Omental fat pad (tissue), 4 donors: ENCODE results near the gene DHX32. TPM values are rescaled to one million over a fixed set of nuclear protein-coding genes. Genes with fewer than 3 reads are reported as not detected.
"Not testable (repeated sequence)": the region's sequence is repeated elsewhere in the genome, so short reads cannot be mapped to it uniquely, and the experiment has no call there.

Experiments used
- ATAC-seq: fragments of 150-250 bp; one replicate; pipeline ENCODE4 v1.9.1; 2016; ENCODE audit warnings: mild to moderate bottlenecking, moderate library complexity; ENCODE audit not compliant: low FRiP score
- DNase-seq: peaks from one replicate; pipeline ENCODE4 v3.0.0-alpha.2; 2019; ENCODE audit warnings: low spot score
- CTCF ChIP-seq, 3 donors: fragments of 450-650 bp; IDR thresholded peaks; one replicate each; pipeline ENCODE4 v1.5.1; 2016 to 2017; ENCODE audit warnings: antibody characterized with exemption in 3 of 3, mild to moderate bottlenecking in 3 of 3, moderate library complexity in 2 of 3
- total RNA-seq, 4 donors: library from RNA; depleted of rRNA; stranded (reverse); fragments of >200 nt; gene quantifications; one replicate each; pipeline ENCODE4 v1.1.0, GENCODE V29; 2016

Gene DHX32
- total RNA-seq, result 10 to 100 TPM; 16.7 to 27.4 (median 21.4) TPM

DNA sequence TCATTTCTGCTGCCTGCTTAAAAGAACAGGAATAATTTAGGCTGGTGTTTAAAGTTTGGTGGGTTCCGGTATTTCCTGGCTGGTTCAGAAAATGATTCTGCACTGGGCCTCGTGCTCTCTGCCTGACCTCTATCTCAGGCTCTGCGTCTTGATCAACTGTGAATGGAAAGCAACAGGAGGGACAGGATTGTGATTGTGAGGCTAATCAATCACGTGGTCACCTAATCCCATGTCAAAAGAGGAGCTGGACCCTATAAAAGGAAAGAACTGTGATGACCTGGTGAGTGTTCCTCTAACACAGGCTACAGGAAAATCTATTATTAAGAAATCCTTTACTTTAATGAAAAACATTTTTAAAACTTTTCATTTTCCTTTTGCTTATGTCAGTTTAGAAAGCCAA lies at the start of gene DHX32:
Gene DHX32, minus strand, starts transcription at position 101 of the 400 bp plus-strand sequence. CDS start 468 bp downstream, outside the sequence.
- DNase-seq (no peak), ATAC-seq (no peak)
- no peak for TF ChIP-seq CTCF (IDR thresholded peaks at IDR 0.05)

DNA sequence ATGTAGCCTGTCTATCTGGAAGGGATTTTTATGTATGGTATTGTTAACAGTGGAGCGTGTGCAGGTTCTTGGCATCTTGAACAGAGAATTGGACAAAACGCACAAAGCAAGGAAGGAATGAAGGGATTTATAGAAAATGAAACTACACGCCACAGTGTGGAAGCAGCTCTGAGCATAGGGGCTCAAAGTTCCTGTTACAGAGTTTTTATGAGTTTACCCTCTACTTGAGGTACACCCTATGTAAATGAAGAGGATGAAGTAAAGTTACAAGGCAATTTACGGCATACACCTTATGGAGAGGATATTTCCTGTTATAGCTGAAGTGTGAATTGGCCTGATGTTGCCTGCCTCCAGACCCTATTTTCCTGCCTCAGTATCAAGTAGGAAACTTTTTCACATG lies 48.5 kb upstream of the DHX32 start:
- no peak for TF ChIP-seq CTCF (IDR thresholded peaks at IDR 0.05)
- ATAC-seq, result no peak
- no peak for DNase-seq

DNA sequence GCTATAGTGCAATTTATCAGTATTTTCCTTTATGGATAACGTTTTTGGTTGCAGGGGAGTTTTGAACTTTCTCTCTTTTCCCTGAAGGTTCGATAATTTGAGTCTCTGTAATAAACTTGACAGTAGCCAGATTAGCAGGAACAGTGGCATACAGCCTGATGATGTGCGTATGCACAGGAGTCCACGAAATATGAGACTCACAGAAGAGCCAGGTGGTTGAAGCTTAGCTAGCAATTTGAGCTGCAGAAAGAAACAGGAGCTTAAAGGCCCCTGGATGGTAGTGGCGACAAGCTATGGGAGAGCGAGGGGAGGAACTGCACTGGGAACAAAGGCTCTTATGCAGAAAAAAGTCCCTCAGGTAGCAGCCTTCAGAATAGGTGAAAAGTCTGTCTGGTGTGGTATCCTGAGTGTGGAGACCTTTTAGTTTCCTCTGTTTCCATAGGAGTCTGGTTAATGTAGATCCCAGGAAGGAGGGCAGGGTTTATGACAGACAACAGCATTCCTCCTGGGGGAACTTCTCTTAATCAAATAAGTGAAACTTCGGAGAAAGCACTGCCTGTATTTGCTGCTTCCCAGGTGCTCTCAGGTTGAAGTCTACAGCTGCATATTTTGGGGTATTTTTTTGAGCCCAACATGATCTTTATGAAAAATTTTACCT lies 48.0 kb upstream of the DHX32 start:
- DNase-seq, result no peak
- no peak for ATAC-seq
- no peak for TF ChIP-seq CTCF (IDR thresholded peaks at IDR 0.05)

DNA sequence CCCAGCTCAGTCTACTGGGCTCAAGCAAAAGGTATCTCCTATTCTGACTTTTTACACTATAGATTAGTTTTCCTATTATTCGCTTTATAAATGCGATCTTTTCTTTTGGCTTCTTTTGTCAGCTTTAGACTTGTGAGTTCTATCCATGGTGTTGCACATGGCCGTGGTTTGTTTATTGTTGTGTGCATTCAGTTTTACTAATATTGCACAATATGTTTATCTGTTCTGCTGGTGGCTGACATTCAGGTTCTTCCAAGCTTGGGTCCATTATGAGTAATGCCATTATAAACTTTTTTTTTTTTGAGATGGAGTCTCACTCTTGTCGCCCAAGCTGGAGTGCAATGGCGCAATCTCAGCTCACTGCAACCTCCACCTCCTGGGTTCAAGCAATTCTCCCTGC lies 46.2 kb upstream of the DHX32 start:
- not testable (repeated sequence) for DNase-seq, ATAC-seq

DNA sequence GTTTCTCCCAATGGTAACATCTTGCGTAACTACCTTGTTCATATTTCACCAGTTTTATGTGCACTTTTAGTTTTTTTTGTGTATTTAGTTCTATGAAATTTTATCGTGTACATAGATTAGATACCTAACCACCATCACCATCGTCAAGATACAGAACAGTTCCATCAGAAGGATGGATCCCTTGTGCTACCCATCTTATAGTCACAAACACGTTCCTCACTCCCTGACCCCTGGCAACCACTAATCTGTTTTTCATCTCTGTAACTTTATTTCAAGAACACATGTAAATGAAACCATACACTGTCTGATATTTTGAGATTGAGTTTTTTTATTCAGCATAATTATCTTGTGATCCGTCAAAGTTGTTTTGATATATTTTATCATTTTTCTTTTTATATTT lies 45.2 kb upstream of the DHX32 start:
- no peak for TF ChIP-seq CTCF (IDR thresholded peaks at IDR 0.05)
- peak; percentile 41 for ATAC-seq
- no peak for DNase-seq

DNA sequence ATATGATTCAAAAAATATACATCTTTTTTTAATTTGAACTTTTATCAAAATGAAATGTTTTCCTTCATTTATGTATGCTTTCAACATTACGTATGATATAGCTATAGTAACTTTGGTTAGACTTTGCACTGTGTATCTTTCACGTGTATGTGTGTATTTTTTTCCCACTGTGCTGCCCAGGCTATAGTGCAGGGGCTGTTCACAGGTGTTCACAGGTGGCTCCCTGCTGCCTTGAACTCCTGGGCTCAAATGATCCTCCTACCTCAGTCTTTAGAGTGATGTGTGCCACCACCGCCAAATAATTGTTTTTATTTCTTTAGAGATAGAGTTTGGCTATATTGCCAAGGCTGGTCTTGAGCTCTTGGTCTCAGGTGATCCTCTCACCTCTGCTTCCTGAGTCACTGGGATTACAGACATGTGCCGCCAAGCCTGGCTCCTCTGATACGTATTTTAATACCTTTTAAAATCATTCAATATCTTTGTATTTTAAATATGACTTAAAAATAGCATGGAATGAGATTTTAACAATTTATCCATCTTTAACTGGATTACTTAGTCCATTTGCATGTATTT lies 44.3 kb upstream of the DHX32 start:
- DNase-seq, result no peak
- no peak for ATAC-seq
- no peak for TF ChIP-seq CTCF (IDR thresholded peaks at IDR 0.05)

DNA sequence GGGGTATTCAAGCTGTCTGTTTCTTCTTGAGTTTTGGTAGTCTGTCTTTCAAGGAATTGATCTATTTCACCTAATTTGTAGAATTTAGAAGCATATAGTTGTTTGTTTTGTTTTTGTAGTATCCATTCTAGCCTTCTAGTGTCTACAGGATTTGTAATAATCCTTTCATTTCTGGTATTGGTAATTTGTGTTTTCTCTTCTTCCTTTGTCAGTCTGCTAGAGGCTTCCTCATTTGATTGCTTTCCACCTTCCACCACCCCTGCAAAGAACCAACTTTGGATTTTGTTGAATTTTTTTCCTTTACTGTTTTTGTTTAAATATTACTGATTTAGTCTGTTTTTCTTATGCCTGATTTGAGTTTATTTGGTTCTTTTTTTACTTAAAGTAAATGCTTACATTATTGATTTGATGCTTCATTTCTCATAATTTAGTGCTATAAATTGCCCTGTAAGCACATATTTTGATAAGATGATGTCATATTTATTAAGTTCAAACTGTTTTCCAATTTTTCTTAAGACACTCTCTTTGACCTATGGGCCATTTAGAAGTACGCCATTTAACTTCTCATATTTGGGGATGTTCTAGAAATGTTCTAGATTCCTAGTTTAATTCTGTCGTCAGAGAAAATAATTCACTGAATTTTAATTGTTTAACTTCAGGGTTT lies 40.7 kb upstream of the DHX32 start:
- ATAC-seq, DNase-seq: not testable (repeated sequence)

- not testable (repeated sequence) for DNase-seq
- peak; percentile 37 for ATAC-seq
Measured at GRCh38 chr10:125917704-125918361, 36.7 kb upstream of the DHX32 start.
